Coronary artery (tissue), 2 donors: Measurements from ENCODE around the gene NEU1.

ENCODE experiments used
- DNase-seq: peaks from one replicate; pipeline ENCODE4 v3.0.0-alpha.2; 2017; ENCODE audit warnings: low spot score
- H3K27ac ChIP-seq, 2 donors: fragments of 200-600 bp; sonication (generic); one replicate each; pipeline ENCODE4 v1.5.1; 2016 to 2019
- H3K4me3 ChIP-seq: fragments of 200-600 bp; sonication (generic); 2 replicates; pipeline ENCODE4 v1.5.1; 2016; ENCODE audit warnings: mild to moderate bottlenecking, moderate library complexity
- CTCF ChIP-seq: fragments of 200-600 bp; sonication (generic); IDR thresholded peaks from one replicate; pipeline ENCODE4 v1.5.1; 2019; ENCODE audit warnings: antibody characterized with exemption

Gene NEU1

GRCh38 chr6:31905041-31905440 lies 42.4 kb upstream of the NEU1 start:
- H3K4me3 ChIP-seq = no peak overlapping the region
- no peak for TF ChIP-seq CTCF

GRCh38 chr6:31903957-31904356 lies 41.3 kb upstream of the NEU1 start:
- Histone ChIP-seq H3K4me3 (no peak overlapping the region), H3K27ac (no peak overlapping the region)
- TF ChIP-seq CTCF = no peak
- no peak for DNase-seq

More at GRCh38 chr6:31905041-31905440, 42.4 kb upstream of the NEU1 start:
- no peak for DNase-seq
- H3K27ac ChIP-seq = no peak overlapping the region

- Histone ChIP-seq H3K27ac (peak within 1 kb of the TSS; percentile 59 to 79), H3K4me3 (peak within 1 kb of the TSS; percentile 74)
- DNase-seq = peak; percentile 96
- TF ChIP-seq CTCF = no peak
Measured at GRCh38 chr6:31901953-31902643, 39.5 kb upstream of the NEU1 start, which contains the start of gene ZBTB12. TSS of gene ZBTB12 (minus strand) at chr6:31902086. CDS start at chr6:31901305, 781 bp downstream.

GRCh38 chr6:31901415-31901952 lies 38.9 kb upstream of the NEU1 start:
- Histone ChIP-seq H3K27ac (peak overlapping the region; percentile 59 to 79), H3K4me3 (peak overlapping the region; percentile 74)
- DNase-seq = no peak
- no peak for TF ChIP-seq CTCF

- H3K4me3 ChIP-seq = peak overlapping the region; percentile 74
- DNase-seq = no peak
- H3K27ac ChIP-seq = peak overlapping the region; percentile 59 to 79
- TF ChIP-seq CTCF = no peak
Measured at GRCh38 chr6:31900917-31901414, 38.3 kb upstream of the NEU1 start.

- no peak overlapping the region for H3K27ac ChIP-seq
- no peak overlapping the region for H3K4me3 ChIP-seq
- no peak for TF ChIP-seq CTCF
- DNase-seq = no peak
Measured at GRCh38 chr6:31899882-31900722, 37.5 kb upstream of the NEU1 start.
